GM12801 (cell line): ENCODE results near the gene ELP1.

Source experiments
- TF ChIP-seq, protein P1 (sequence below): IDR thresholded peaks from one replicate; pipeline ENCODE4 v1.5.1; 2011; ENCODE audit warnings: control low read depth; ENCODE audit not compliant: insufficient read length; ENCODE audit errors: extremely low read depth

Gene ELP1

DNA sequence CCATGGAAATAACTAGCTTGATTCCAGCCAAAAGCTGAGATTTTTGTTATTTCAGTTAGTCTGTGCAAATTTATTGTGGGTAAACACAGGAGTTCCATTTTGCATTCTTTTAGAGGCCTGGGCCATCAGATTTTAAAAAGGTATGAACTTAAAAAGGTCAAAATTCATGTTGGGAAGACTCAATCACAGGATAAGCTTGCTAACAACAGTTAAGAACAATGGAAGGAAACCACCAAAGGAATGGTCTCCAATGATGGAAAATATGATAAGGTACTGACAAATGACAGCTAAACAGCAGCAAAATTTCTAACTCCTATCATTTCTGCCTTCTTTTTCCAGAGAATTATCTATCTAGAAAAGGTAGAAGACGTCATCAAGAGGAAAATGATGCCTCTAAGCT lies 16.2 kb upstream of the ELP1 start:
- TF ChIP-seq, protein P1, sequence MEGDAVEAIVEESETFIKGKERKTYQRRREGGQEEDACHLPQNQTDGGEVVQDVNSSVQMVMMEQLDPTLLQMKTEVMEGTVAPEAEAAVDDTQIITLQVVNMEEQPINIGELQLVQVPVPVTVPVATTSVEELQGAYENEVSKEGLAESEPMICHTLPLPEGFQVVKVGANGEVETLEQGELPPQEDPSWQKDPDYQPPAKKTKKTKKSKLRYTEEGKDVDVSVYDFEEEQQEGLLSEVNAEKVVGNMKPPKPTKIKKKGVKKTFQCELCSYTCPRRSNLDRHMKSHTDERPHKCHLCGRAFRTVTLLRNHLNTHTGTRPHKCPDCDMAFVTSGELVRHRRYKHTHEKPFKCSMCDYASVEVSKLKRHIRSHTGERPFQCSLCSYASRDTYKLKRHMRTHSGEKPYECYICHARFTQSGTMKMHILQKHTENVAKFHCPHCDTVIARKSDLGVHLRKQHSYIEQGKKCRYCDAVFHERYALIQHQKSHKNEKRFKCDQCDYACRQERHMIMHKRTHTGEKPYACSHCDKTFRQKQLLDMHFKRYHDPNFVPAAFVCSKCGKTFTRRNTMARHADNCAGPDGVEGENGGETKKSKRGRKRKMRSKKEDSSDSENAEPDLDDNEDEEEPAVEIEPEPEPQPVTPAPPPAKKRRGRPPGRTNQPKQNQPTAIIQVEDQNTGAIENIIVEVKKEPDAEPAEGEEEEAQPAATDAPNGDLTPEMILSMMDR, result no peak

DNA sequence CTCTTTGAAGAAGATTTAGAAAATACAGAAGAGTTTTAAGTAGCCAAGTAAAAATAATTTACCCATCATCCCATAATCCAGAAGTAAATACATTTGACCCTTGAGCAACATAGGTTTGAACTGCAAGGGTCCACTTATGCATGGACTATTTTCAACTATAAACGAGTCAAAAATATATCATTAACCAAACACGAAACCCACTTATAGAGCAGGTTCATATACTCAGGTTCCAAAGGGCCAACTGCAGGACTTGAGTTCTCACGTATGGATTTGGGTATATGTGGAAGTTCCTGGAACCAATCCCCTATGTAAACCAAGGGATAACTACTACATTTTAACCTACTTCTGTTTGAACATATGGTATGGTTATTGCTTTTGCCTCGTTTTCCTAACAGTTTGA lies 6.1 kb upstream of the ELP1 start:
- TF ChIP-seq, protein P1, result no peak

DNA sequence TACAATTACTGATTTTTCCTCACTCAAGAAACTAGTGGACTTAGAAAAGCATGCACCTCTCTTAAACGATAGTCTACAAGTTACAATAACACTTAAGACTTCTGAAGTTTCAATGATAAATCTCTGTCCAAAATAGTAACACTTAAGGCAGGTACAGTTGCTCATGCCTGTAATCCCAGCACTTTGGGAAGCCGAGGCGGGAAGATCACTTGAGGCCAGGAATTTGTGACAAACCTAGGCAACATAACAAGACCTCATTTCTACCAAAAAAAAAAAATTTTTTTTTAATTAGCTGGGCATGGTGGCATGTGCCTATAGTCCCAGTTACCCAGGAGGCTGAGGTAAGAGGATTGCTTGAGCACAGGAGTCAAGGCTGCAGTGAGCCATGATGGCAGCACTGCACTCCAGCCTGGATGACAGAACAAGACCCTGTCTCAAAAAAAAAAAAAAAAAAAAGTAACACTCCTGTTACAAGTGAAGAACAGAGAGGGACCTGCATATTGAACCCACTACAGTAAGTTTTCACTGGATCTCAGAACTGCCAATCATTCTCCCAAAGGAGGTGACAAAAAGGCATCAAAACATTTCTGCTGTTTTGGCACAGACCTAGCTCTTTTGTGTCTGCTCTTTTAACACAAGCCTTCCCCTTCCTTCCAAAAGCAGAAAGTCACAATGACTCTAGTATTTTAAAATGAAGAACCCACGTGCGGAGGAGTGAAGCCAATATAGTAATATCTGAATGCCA lies 3.8 kb upstream of the ELP1 start:
- TF ChIP-seq, protein P1, result no peak

DNA sequence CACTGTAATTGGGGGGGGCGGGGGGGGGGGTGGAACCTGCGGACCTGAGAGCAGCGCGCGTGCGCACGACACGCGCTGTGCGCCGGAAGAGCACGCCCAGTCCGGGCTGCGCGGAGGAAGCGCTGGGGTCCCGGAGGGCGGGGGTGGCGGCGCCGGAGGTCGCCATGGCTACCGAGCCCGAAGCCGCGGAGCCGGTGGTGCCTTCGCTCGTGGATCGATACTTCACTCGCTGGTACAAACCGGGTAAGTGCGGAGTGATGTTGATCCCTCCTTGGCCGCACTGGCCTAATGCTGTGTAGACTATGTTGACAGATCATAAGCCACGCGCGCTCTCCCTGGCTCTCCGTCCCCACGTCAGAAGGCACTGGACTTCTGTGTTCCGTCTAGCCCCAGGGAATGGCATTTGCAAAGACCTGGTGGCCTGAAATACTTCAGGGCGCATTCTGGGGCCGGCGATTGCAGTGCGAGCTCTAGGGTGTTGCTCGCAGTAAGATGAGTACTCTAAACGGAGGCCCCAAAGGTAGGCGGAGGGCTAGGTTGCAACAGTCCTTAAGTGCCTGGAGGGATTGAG lies 484 bp upstream of the ELP1 start, which contains the start of gene ABITRAM:
Gene ABITRAM, plus strand, starts transcription at position 78 of the 571 bp plus-strand sequence. Its CDS starts 87 bp downstream, at position 165.
- TF ChIP-seq, protein P1, result no peak

DNA sequence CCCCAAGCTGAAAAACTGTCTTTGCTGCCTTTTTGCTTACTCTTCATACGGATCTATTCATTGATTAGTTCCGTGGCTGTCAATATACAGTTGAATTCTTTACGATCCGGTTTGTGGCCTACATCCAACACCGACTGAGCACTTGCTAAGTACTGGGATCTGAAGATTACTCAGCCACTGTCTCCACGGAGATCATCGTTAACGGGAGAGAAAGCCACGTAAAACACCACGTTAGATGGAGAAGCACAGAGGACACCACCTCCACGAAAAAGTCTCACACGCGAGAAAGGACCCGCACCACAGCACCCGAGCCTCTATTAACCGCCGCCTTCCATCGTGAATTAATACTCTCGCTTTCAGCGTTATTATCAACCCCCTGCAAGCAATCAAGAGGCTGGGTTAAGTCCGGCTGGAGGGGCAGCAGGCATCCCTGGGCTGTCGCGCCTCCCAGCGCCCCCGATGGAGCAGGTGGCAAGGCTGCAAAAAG lies 650 bp downstream of the ELP1 start:
- TF ChIP-seq, protein P1, result no peak

DNA sequence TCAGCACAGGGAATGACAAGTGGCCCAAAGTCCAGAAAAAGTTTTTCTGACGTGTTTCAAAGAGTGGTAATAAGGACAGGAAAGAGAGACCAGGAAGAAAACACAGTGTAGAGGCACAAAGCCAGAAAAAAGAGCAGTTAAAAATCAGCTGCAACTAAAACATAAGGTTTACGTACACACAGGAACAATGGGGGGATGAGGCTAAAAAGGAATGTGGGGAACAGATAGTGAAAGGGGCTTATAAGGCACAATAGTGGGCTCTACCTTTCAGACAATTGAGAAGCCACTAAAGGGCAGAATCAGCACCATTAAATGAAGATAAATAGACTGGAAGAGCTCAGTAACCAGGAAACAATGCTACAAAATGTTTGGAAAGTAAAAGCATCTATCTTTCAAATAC lies 5.5 kb downstream of the ELP1 start:
- TF ChIP-seq, protein P1, result no peak

DNA sequence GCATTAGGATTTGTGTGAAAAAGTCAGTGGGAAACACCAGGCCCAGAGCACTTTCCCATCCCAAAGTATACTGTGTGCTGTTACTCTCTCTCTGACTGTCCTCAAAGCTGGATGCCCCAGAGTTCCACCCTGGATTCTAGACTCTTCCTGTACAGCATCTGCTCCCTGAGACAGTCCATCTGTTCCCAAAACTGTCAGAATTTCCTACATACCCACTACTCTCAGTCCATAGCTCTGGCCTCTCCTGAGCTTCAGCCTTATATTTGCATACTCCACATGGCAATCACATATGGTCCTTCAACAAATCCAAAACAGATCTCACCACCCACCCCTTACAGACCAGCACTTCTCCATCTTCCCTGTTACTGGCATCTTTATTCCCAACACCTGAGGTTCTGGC lies 9.5 kb downstream of the ELP1 start:
- TF ChIP-seq, protein P1, result no peak
